Heart right ventricle (tissue), 16 donors: Measurements from ENCODE around the gene RALGPS1. TPM values are rescaled to one million over a fixed set of nuclear protein-coding genes. Genes with fewer than 3 reads are reported as not detected.
"Not testable (repeated sequence)": the region's sequence is repeated elsewhere in the genome, so short reads cannot be mapped to it uniquely, and the experiment has no call there.

Source experiments
- ATAC-seq, 8 donors: fragments of 200-7000 bp; cut with Tn5 transposase; one replicate each; pipeline ENCODE4 v1.9.1; 2020; ENCODE audit warnings: mild to moderate bottlenecking in 8 of 8, moderate library complexity in 8 of 8, moderate number of reproducible peaks in 1 of 8
- DNase-seq, 2 donors: peaks; one replicate each; pipeline ENCODE4 v3.0.0-alpha.2; 2020
- H3K27ac ChIP-seq, 10 donors: fragments of 200-600 bp; sonication (generic) in 2 of 10; one replicate each; pipeline versions ENCODE4 v1.5.0 to v1.8.0; 2020 to 2022; ENCODE audit warnings: mild to moderate bottlenecking in 3 of 10
- H3K27me3 ChIP-seq, 7 donors: fragments of 200-600 bp; one replicate each; pipeline ENCODE4 v1.8.0; 2021 to 2022; ENCODE audit warnings: mild to moderate bottlenecking in 2 of 7
- H3K36me3 ChIP-seq, 9 donors: fragments of 200-600 bp; sonication (generic) in 1 of 9; one replicate each; pipeline versions ENCODE4 v1.5.0 to v1.8.0; 2020 to 2022; ENCODE audit warnings: mild to moderate bottlenecking in 2 of 9
- H3K4me1 ChIP-seq, 9 donors: fragments of 200-600 bp; sonication (generic) in 1 of 9; one replicate each; pipeline versions ENCODE4 v1.5.0 to v1.8.0; 2020 to 2022; ENCODE audit warnings: mild to moderate bottlenecking in 4 of 9
- H3K4me3 ChIP-seq, 10 donors: fragments of 200-600 bp; sonication (generic) in 2 of 10; one replicate each; pipeline versions ENCODE4 v1.5.0 to v1.8.0; 2020 to 2022; ENCODE audit warnings: mild to moderate bottlenecking in 7 of 10, moderate library complexity in 2 of 10
- H3K9me3 ChIP-seq, 11 donors: fragments of 200-600 bp in 10 of 11; sonication (generic) in 2 of 11; one replicate each; pipeline versions ENCODE4 v1.5.0 to v1.8.0; 2013 to 2022; ENCODE audit warnings: mild to moderate bottlenecking in 2 of 11, control low read depth in 1 of 11, moderate library complexity in 1 of 11
- CTCF ChIP-seq, 9 donors: fragments of 200-600 bp; sonication (generic) in 2 of 9; IDR thresholded peaks; one replicate each; pipeline versions ENCODE4 v1.5.0 to v1.8.0; 2021 to 2022; ENCODE audit warnings: antibody characterized with exemption in 9 of 9, mild to moderate bottlenecking in 5 of 9, moderate library complexity in 1 of 9
- WGBS, 2 donors: extraction: QIAGEN DNeasy Blood & Tissue Kit; methylation state at CpG; one replicate each; pipeline ENCODE4 v1.1.7; 2013; ENCODE audit warnings: inconsistent platforms in 1 of 2; 5-methylcytosine and 5-hydroxymethylcytosine counted together
- intact Hi-C, 10 donors: fragments of 100-400 bp; cut with DNase I; formaldehyde crosslinking; loops; one replicate each; pipeline versions ENCODE4 v1.11.1 to v1.14.2; 2022
- polyA plus RNA-seq, 2 donors: library from polyadenylated mRNA; stranded (reverse); fragments of 200-250 nt; gene quantifications; one replicate each; pipeline ENCODE4 v1.2.3, GENCODE V29; 2013
- total RNA-seq, 10 donors: library from RNA; stranded (reverse); fragmentation: NEBNext Ultra II Directional in 3 of 10; extraction: Animal tissue kit (Norgen Biotek cat#: 25700) in 3 of 10; gene quantifications; one replicate each; pipeline versions ENCODE4 v1.2.1 to v1.2.4, GENCODE V29; 2021 to 2023
- donor health status: Arrhythmogenic right ventricular cardiomyopathy.
- donor health status: ischemic (EF 13 %, LVEDD 7.1; RV severe dilation, severe dysfunction).
- donor health status: healthy with polysubstance abuse.
- donor health status: DM: no; HTN: yes; CAD: no.
- donor health status: DM: no; HTN: no; CAD: no.
- donor health status: ischemic (EF 25% LVEDD 6.9; RV normal size, moderate dysfunction).
- donor health status: ischemic (EF 25% LVEDD 5.7; RV mildly dilated, moderate dysfunction).
- donor health status: healthy.
- donor health status: DM: yes; HTN: yes; CAD: no.
- donor health status: Ischemic cardiomyopathy.
- donor health status: ischemic (EF 35%, LVEDD 5.7; RV mildly dilated, moderate dysfunction).
- donor health status: nonischemic (EF 11% LVEDD 7.7; RV severe dilation, severe dysfunction).
- donor health status: DM: yes; HTN: yes; CAD: no.
- donor health status: PGD.
- donor health status: ischemic (EF 29% LVEDD 5.4; RV normal size, mild dysfunction).
- donor health status: nonischemic (EF 23%, LVEDD 6.1; RV moderate dilation, normal function).

The RALGPS1 gene
- total and polyA plus RNA-seq, 12 donors: 4.2 to 25.0 (median 16.8) TPM

DNA sequence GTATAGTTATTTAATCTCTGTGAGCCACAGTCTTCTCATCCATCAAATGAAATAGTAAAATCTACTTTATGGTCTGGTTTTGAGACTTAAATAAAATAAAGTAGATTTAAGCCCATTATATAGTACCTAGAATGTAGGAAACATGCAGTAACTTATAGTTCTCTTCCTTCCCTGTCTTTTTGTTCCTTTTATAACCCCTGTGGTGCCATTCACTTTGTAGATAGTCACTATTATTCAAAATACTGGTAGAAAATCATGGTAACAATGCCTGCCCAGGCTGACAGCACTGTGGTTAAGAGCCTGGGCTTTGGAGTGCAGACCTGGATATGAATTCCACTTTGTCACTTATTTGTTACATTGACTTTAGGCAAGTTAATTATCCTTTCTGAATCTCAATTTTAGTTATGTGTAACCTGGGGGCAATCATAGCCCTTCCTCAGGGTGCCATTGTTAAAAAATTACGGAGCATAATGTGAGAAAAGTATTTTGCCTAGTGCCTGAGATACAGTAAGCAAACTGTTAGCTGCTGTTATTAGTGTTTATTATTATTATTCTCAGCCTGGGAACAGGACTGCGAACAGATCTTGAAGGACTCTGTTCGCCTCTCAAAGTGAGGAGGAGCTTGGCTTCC, 100.4 kb downstream of the RALGPS1 start:
- 82 to 83% methylated on average over 3 of the region's 3 CpGs for WGBS, 2 donors
- ATAC-seq (no peak), DNase-seq (no peak)
- peaks cover 0 to 4% (median 0%) of the 10 kb centered on the region in 7 donors for H3K27me3 ChIP-seq
- TF ChIP-seq CTCF (IDR thresholded peaks at IDR 0.05): no peak
- no peak overlapping the region for H3K27ac ChIP-seq
- no peak overlapping the region for H3K4me3 ChIP-seq
- intact Hi-C loops: no loop called here
- no peaks in the 10 kb centered on the region for H3K36me3 ChIP-seq
- H3K9me3 ChIP-seq: no peaks in the 10 kb centered on the region
- peaks cover 0 to 27% (median 6%) of the 10 kb centered on the region in 9 donors for H3K4me1 ChIP-seq

GRCh38 chr9:127015921-127016512, 101.4 kb downstream of the RALGPS1 start:
- Histone ChIP-seq H3K36me3 (no peaks in the 10 kb centered on the region), H3K27me3 (peaks cover 0 to 4% (median 0%) of the 10 kb centered on the region in 7 donors), H3K4me1 (peaks cover 3 to 29% (median 6%) of the 10 kb centered on the region in 9 donors), H3K27ac (no peak overlapping the region), H3K9me3 (no peaks in the 10 kb centered on the region), H3K4me3 (no peak overlapping the region)
- WGBS, 2 donors: 83 to 84% methylated on average over 4 of the region's 4 CpGs
- intact Hi-C loops: no loop called here
- no peak for TF ChIP-seq CTCF (IDR thresholded peaks at IDR 0.05)
- ATAC-seq (peak in 1 of 8 donors; percentile 22), DNase-seq (no peak)

DNA sequence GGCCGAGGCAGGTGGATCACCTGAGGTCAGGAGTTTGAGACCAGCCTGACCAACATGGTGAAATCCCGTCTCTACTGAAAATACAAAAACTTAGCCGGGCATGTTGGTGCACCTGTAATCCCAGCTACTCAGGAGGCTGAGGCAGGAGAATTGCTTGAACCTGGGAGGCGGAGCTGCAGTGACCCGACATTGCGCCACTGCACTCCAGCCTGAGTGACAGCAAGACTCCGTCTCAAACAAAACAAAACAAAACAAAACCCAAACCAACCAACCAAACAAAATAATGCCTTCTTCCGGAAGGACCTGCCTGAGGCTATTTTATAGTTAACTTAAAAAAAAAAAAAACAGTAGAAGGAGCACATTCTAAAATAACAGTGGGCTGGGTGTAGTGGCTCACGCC, 103.4 kb downstream of the RALGPS1 start:
- intact Hi-C loops, DNase-seq, H3K27me3 ChIP-seq, H3K4me3 ChIP-seq, H3K9me3 ChIP-seq, H3K36me3 ChIP-seq, H3K27ac ChIP-seq, ATAC-seq: not testable (repeated sequence)
- WGBS, 2 donors: 97 to 98% methylated on average over 9 of the region's 9 CpGs
- H3K4me1 ChIP-seq: peaks cover 8 to 46% (median 22%) of the 10 kb centered on the region in 9 donors

DNA sequence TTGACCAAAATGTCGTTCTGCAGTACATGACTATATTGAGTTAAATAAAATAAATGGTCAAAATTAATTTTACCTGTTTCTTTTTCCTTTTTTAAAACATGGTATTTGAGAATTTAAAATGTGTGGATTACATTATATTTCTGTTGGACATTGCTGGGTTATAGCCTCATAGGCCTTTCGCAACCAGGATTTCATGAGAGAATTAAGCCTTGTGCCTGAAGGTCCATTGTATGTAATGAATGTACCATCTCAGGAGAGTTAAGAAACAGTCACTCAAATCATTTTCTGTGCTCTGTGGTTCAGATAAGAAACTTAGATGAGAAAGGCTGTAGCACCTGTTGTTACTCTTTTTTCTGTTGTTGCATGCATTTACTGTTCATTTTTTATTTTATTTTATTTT, 104.4 kb downstream of the RALGPS1 start:
- WGBS, 2 donors: 93 to 97% methylated on average over 2 of the region's 2 CpGs
- no peak for ATAC-seq
- Histone ChIP-seq H3K4me3 (no peak overlapping the region), H3K36me3 (no peaks in the 10 kb centered on the region), H3K27me3 (no peaks in the 10 kb centered on the region), H3K27ac (no peak overlapping the region), H3K9me3 (no peaks in the 10 kb centered on the region), H3K4me1 (peaks cover 8 to 54% (median 31%) of the 10 kb centered on the region in 9 donors)
- no peak for DNase-seq
- intact Hi-C loops: no loop called here
- TF ChIP-seq CTCF (IDR thresholded peaks at IDR 0.05): no peak
